CD14-positive monocyte (primary cell): ENCODE results near the gene CASP4. TPM values are rescaled to one million over a fixed set of nuclear protein-coding genes. Genes with fewer than 3 reads are reported as not detected.

ENCODE experiments used
- DNase-seq, 3 donors: peaks; one replicate each; pipeline ENCODE4 v3.0.0-alpha.2; 2011 to 2022
- H2AFZ ChIP-seq: 2 replicates; pipeline ENCODE4 v1.6.0; 2012; ENCODE audit warnings: mild to moderate bottlenecking, low read depth, low read length, inconsistent platforms; ENCODE audit not compliant: insufficient read depth, poor library complexity, severe bottlenecking
- H3K27ac ChIP-seq, 2 donors: 1 replicate in 1 of 2; 2 replicates in 1 of 2; pipeline ENCODE4 v1.5.1; 2012 to 2013; ENCODE audit warnings: low read length in 2 of 2, control low read depth in 1 of 2, inconsistent platforms in 1 of 2, low read depth in 1 of 2, mild to moderate bottlenecking in 1 of 2
- H3K27me3 ChIP-seq, 2 donors: one replicate each; pipeline versions ENCODE4 v1.6.0 to v1.6.1; 2011 to 2013; ENCODE audit warnings: low read length in 2 of 2; ENCODE audit not compliant: control insufficient read depth in 2 of 2, insufficient read depth in 2 of 2
- H3K36me3 ChIP-seq, 2 donors: replicated peaks in 1 of 2; 1 replicate in 1 of 2; 2 replicates in 1 of 2; pipeline versions ENCODE4 v1.5.1 to v1.6.1; 2012 to 2013; ENCODE audit warnings: low read length in 2 of 2, control low read depth in 1 of 2, inconsistent platforms in 1 of 2, mild to moderate bottlenecking in 1 of 2; ENCODE audit not compliant: insufficient read depth in 2 of 2, control insufficient read depth in 1 of 2
- H3K4me1 ChIP-seq, 2 donors: 1 replicate in 1 of 2; 2 replicates in 1 of 2; pipeline versions ENCODE4 v1.5.1 to v1.6.1; 2012 to 2013; ENCODE audit warnings: low read length in 2 of 2, control low read depth in 1 of 2, inconsistent platforms in 1 of 2, mild to moderate bottlenecking in 1 of 2, moderate library complexity in 1 of 2; ENCODE audit not compliant: insufficient read depth in 2 of 2, control insufficient read depth in 1 of 2
- H3K4me2 ChIP-seq: replicated peaks from 2 replicates; pipeline ENCODE3; 2012; ENCODE audit warnings: low read length, moderate library complexity, mild to moderate bottlenecking; ENCODE audit not compliant: poor library complexity, severe bottlenecking; ENCODE audit errors: extremely low read depth
- H3K4me3 ChIP-seq, 3 experiments: fragments of 200-600 bp in 1 of 3; sonication (generic) in 1 of 3; replicated peaks in 1 of 3; 1 replicate in 2 of 3; 2 replicates in 1 of 3; pipeline ENCODE4 v1.5.1; 2011 to 2013; ENCODE audit warnings: low read length in 3 of 3, mild to moderate bottlenecking in 3 of 3, control low read depth in 2 of 3, low read depth in 2 of 3, inconsistent platforms in 1 of 3, moderate library complexity in 1 of 3
- H3K79me2 ChIP-seq: 2 replicates; pipeline ENCODE4 v1.6.0; 2012; ENCODE audit warnings: mild to moderate bottlenecking, control low read depth, inconsistent platforms, low read length, moderate library complexity; ENCODE audit not compliant: insufficient read depth
- H3K9ac ChIP-seq: 2 replicates; pipeline ENCODE4 v1.6.0; 2017; ENCODE audit warnings: low read length, mild to moderate bottlenecking; ENCODE audit not compliant: insufficient read depth, poor library complexity, severe bottlenecking
- H3K9me3 ChIP-seq, 2 donors: replicated peaks in 1 of 2; 1 replicate in 1 of 2; 2 replicates in 1 of 2; pipeline versions ENCODE4 v1.5.1 to v1.6.1; 2012 to 2013; ENCODE audit warnings: low read length in 2 of 2, control low read depth in 1 of 2; ENCODE audit not compliant: control insufficient read depth in 1 of 2, insufficient read depth in 1 of 2
- H4K20me1 ChIP-seq: 2 replicates; pipeline ENCODE4 v1.6.0; 2012; ENCODE audit warnings: mild to moderate bottlenecking, low read length, control low read depth, moderate library complexity; ENCODE audit not compliant: insufficient read depth
- H3K27ac Mint-ChIP-seq, 7 donors: one replicate each; pipeline ENCODE4 v1.8.0; 2020; ENCODE audit warnings: mild to moderate bottlenecking in 7 of 7, mixed read lengths in 7 of 7, moderate library complexity in 6 of 7, inconsistent platforms in 2 of 7
- H3K27me3 Mint-ChIP-seq, 3 donors: one replicate each; pipeline ENCODE4 v1.8.0; 2021 to 2022; ENCODE audit warnings: low read depth in 3 of 3, mild to moderate bottlenecking in 3 of 3, mixed read lengths in 3 of 3, moderate library complexity in 3 of 3, inconsistent platforms in 1 of 3
- H3K36me3 Mint-ChIP-seq, 2 donors: one replicate each; pipeline ENCODE4 v1.8.0; 2020; ENCODE audit warnings: mixed read lengths in 2 of 2, inconsistent platforms in 1 of 2, mild to moderate bottlenecking in 1 of 2
- H3K4me1 Mint-ChIP-seq: one replicate; pipeline ENCODE4 v1.8.0; 2020; ENCODE audit warnings: mild to moderate bottlenecking, mixed read lengths
- H3K4me3 Mint-ChIP-seq, 2 donors: one replicate each; pipeline ENCODE4 v1.8.0; 2020; ENCODE audit warnings: mild to moderate bottlenecking in 2 of 2, mixed read lengths in 2 of 2, moderate library complexity in 1 of 2
- H3K9me3 Mint-ChIP-seq, 7 donors: one replicate each; pipeline ENCODE4 v1.8.0; 2020 to 2022; ENCODE audit warnings: mixed read lengths in 7 of 7, mild to moderate bottlenecking in 6 of 7, moderate library complexity in 6 of 7, inconsistent platforms in 2 of 7
- CTCF ChIP-seq: fragments of 200-600 bp; IDR thresholded peaks from one replicate; pipeline ENCODE4 v1.8.0; 2022; ENCODE audit warnings: antibody characterized with exemption, mild to moderate bottlenecking
- WGBS: methylation state at CpG from one replicate; pipeline ENCODE4 v1.1.5; 2013; ENCODE audit warnings: missing lambda C conversion rate; ENCODE audit not compliant: insufficient coverage; 5-methylcytosine and 5-hydroxymethylcytosine counted together
- intact Hi-C, 2 donors: fragments of 100-400 bp; cut with micrococcal nuclease; formaldehyde crosslinking; loops; one replicate each; pipeline versions ENCODE4 v1.15.0 to v1.15.1; 2023
- polyA plus RNA-seq, 3 donors: library from polyadenylated mRNA; depleted of rRNA in 1 of 3; unstranded in 2 of 3; stranded (reverse) in 1 of 3; fragments of 300-500 nt in 2 of 3; fragments of >200 nt in 1 of 3; fragmentation: Illumina TruSeq in 2 of 3; gene quantifications; 1 replicate in 2 of 3; 2 replicates in 1 of 3; pipeline ENCODE4 v1.2.3, GENCODE V29; 2012 to 2021

The CASP4 gene
- polyA plus RNA-seq, 3 donors: 148 to 213 (median 163) TPM

GRCh38 chr11:104907521-104908185 lies 60.7 kb downstream of the CASP4 start:
- no peak for TF ChIP-seq CTCF

GRCh38 chr11:104905271-104905670 lies 63.1 kb downstream of the CASP4 start:
- no peaks in the 10 kb centered on the region for H3K36me3 Mint-ChIP-seq
- H3K27ac Mint-ChIP-seq: no peak overlapping the region

More at GRCh38 chr11:104907521-104908185, 60.7 kb downstream of the CASP4 start:
- intact Hi-C loops: no loop called here
- H3K79me2 ChIP-seq: no peaks in the 10 kb centered on the region
- H3K27me3 ChIP-seq: no peaks in the 10 kb centered on the region
- no peaks in the 10 kb centered on the region for H3K9me3 ChIP-seq
- H3K36me3 ChIP-seq: no peaks in the 10 kb centered on the region
- no peaks in the 10 kb centered on the region for H3K36me3 Mint-ChIP-seq
- no peak overlapping the region for H3K4me2 ChIP-seq
- peaks cover 0 to 4% (median 1%) of the 10 kb centered on the region in 7 donors for H3K9me3 Mint-ChIP-seq
- no peak overlapping the region for H3K9ac ChIP-seq
- peaks cover 0 to 1% (median 1%) of the 10 kb centered on the region in 3 donors for H3K27me3 Mint-ChIP-seq
- no peak overlapping the region for H3K4me3 ChIP-seq
- no peak for DNase-seq
- H3K27ac Mint-ChIP-seq: no peak overlapping the region
- 82% methylated on average over 6 of the region's 7 CpGs for WGBS
- no peaks in the 10 kb centered on the region for H4K20me1 ChIP-seq
- peaks cover 2% of the 10 kb centered on the region for H3K4me1 Mint-ChIP-seq
- H2AFZ ChIP-seq: no peak overlapping the region
- no peak overlapping the region for H3K4me3 Mint-ChIP-seq
- H3K27ac ChIP-seq: no peak overlapping the region
- no peaks in the 10 kb centered on the region for H3K4me1 ChIP-seq

More at GRCh38 chr11:104905271-104905670, 63.1 kb downstream of the CASP4 start:
- peaks cover 2% of the 10 kb centered on the region for H3K4me1 Mint-ChIP-seq
- peaks cover 0 to 4% (median 1%) of the 10 kb centered on the region in 7 donors for H3K9me3 Mint-ChIP-seq
- Histone ChIP-seq H3K36me3 (no peaks in the 10 kb centered on the region), H2AFZ (no peak overlapping the region), H4K20me1 (no peaks in the 10 kb centered on the region), H3K9me3 (no peaks in the 10 kb centered on the region), H3K4me2 (no peak overlapping the region), H3K27me3 (no peaks in the 10 kb centered on the region), H3K9ac (no peak overlapping the region), H3K27ac (no peak overlapping the region), H3K79me2 (no peaks in the 10 kb centered on the region), H3K4me3 (no peak overlapping the region), H3K4me1 (no peaks in the 10 kb centered on the region)
- peaks cover 0 to 2% (median 1%) of the 10 kb centered on the region in 3 donors for H3K27me3 Mint-ChIP-seq
- intact Hi-C loops: no loop called here
- no peak overlapping the region for H3K4me3 Mint-ChIP-seq
- WGBS: 100% methylated on average over 2 of the region's 4 CpGs
- TF ChIP-seq CTCF: no peak
- no peak for DNase-seq
